MG63 (cell line): ENCODE measurements around the gene MEGF11. TPM values are rescaled to one million over a fixed set of nuclear protein-coding genes. Genes with fewer than 3 reads are reported as not detected.
A peak's percentile ranks its signal among the peaks of the same experiment; 100 is the strongest.

Experiments used
- DNase-seq: peaks from one replicate; pipeline ENCODE4 v3.0.0-alpha.2; 2020
- H3K27me3 ChIP-seq: fragments of 250-450 bp; sonication (Bioruptor Pico); 2 replicates; pipeline ENCODE4 v1.5.1; 2020; ENCODE audit warnings: mild to moderate bottlenecking, moderate library complexity
- H3K36me3 ChIP-seq: fragments of 250-450 bp; sonication (Bioruptor Pico); 2 replicates; pipeline ENCODE4 v1.5.1; 2020; ENCODE audit warnings: mild to moderate bottlenecking, moderate library complexity
- H3K4me3 ChIP-seq: fragments of 250-450 bp; sonication (Bioruptor Pico); 2 replicates; pipeline ENCODE4 v1.5.1; 2020; ENCODE audit warnings: mild to moderate bottlenecking, moderate library complexity
- H3K9me3 ChIP-seq: fragments of 250-450 bp; sonication (Bioruptor Pico); 2 replicates; pipeline ENCODE4 v1.5.1; 2020; ENCODE audit warnings: mild to moderate bottlenecking, moderate library complexity
- total RNA-seq: library from RNA; depleted of rRNA; stranded (reverse); fragments of >200 nt; shearing (Covaris generic); gene quantifications from 2 replicates; pipeline ENCODE4 v1.2.3, GENCODE V29; 2014; ENCODE audit warnings: low replicate concordance

MEGF11 gene
- total RNA-seq, 1 experiment from 2014 or later, result 0.10 TPM

DNA sequence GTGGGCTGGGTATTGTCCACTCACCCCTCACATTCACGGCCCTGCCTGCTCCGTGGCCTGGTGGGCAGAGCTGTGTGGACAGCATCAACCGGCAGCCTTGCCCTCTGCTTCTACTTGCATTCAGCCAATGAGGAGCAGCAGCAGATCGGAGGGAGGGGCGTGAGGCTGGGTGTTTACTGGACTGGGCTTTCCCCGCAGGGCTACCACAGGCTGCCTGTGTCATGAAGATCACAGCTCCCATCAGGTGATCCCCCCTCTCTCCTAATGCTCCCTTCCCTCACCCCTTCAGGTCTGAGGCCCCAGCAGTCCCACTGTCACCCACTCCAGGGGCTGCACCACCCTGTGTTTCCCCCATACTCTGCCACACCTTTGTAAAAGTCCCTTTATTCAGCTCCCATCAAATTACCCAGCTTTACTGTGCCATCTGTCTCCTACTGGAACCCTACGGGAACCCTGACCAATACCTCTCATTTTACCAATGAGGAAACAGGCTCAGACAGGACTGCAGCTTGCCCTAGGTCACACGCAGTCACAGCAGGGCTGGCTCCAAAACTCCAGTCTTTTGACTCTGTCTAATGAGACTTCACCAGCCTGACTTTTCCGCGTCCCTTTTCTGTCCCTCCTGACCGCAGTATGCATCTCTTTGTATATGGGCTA, 81.1 kb downstream of the MEGF11 start:
- Histone ChIP-seq H3K27me3 (peaks cover 5% of the 10 kb centered on the region; the same call in 1 of the 2 replicates), H3K9me3 (no peaks in the 10 kb centered on the region), H3K4me3 (no peak overlapping the region), H3K36me3 (no peaks in the 10 kb centered on the region)
- DNase-seq, result no peak

DNA sequence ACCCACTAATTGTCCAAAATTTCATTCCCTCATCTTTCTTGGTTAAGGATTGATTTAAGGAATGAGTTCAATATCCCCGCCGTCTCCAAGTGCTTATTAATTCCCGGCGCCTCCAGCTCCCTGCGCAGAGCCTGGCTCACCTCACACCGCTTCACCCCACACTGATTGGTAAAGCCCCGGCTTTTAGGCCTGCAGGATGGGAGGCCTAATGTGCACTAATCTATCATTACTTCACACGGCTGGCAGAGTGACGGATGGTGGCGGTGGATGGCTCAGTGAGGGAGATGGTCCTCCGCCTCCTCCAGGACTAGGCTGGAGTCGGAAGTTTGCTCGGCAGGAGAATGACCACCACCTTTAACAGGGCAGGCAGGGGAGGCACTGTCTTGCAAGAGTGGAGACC, 81.7 kb downstream of the MEGF11 start:
- H3K36me3 ChIP-seq, result no peaks in the 10 kb centered on the region
- H3K27me3 ChIP-seq, result peaks cover 5% of the 10 kb centered on the region; the same call in 1 of the 2 replicates
- H3K4me3 ChIP-seq, result no peak overlapping the region
- no peaks in the 10 kb centered on the region for H3K9me3 ChIP-seq
- no peak for DNase-seq

GRCh38 chr15:66170716-66171115, 82.8 kb downstream of the MEGF11 start:
- Histone ChIP-seq H3K27me3 (peaks cover 5% of the 10 kb centered on the region; the same call in 1 of the 2 replicates), H3K9me3 (no peaks in the 10 kb centered on the region), H3K36me3 (no peaks in the 10 kb centered on the region), H3K4me3 (no peak overlapping the region)
- no peak for DNase-seq

DNA sequence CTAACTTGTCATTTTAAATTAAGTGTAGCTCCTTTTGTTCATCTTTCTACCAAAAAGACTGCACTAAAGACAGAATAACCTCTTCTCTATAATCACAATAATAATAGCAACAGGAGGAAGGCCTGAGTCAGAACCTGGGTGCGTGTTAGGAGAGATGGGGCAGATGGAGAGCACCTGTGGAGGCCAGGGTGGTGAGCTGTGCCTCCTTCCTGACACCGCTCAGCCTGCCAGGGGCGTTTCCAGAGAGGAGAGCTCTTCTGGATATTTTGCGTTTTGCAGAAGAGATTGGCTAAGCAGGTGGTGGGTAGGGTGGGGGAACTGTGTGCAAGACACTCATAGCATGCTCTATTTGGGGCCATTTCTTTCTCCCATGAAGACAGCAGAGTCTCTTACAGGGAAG, 83.5 kb downstream of the MEGF11 start:
- Histone ChIP-seq H3K27me3 (peaks cover 3% of the 10 kb centered on the region; the same call in 1 of the 2 replicates), H3K9me3 (no peaks in the 10 kb centered on the region), H3K36me3 (no peaks in the 10 kb centered on the region), H3K4me3 (no peak overlapping the region)
- no peak for DNase-seq

GRCh38 chr15:66169625-66170024, 83.9 kb downstream of the MEGF11 start:
- Histone ChIP-seq H3K9me3 (no peaks in the 10 kb centered on the region), H3K36me3 (no peaks in the 10 kb centered on the region), H3K27me3 (peaks cover under 1% of the 10 kb centered on the region; the same call in 1 of the 2 replicates), H3K4me3 (no peak overlapping the region)
- peak; percentile 36 for DNase-seq

DNA sequence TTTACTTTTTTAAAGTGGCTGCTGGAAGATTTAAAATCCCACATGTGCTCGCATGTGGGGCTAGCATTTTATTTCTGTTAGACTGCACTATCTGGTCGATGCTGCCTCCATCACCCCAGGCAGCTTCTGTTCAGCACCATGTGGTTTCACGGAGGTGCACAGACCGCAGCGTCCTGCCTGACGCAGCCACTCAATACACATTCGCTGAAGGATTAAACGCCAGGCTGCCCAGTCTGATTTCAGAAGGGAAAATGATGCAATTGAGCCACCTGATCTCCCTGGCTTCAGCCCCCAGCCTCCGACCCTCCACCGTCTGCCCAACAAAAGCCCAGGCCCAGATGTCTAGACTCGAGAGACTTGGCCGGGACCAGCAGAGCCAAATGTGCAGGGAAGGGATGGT, 84.5 kb downstream of the MEGF11 start:
- no peak for DNase-seq
- Histone ChIP-seq H3K4me3 (no peak overlapping the region), H3K27me3 (no peaks in the 10 kb centered on the region), H3K9me3 (no peaks in the 10 kb centered on the region), H3K36me3 (no peaks in the 10 kb centered on the region)

DNA sequence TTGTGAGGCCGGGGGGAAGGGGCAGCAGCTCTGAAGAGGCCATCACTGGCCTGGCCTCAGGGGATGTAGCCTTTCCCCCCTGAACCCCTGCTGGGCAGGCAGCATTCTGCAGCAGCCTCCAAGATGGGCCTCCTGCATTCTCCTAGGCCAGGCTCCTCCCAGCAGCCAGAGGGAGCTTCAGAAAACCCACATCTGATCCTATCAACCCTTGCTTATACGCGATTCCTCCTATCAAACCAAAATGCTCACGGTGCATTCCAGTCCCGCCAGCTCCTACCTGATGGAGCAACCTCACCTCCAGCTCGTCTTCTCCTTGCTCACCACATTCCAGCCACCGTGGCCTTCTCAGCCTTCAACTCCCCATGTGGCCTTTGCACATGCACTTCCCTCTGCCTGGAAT, 85.7 kb downstream of the MEGF11 start:
- Histone ChIP-seq H3K27me3 (no peaks in the 10 kb centered on the region), H3K9me3 (no peaks in the 10 kb centered on the region), H3K4me3 (no peak overlapping the region), H3K36me3 (no peaks in the 10 kb centered on the region)
- no peak for DNase-seq

DNA sequence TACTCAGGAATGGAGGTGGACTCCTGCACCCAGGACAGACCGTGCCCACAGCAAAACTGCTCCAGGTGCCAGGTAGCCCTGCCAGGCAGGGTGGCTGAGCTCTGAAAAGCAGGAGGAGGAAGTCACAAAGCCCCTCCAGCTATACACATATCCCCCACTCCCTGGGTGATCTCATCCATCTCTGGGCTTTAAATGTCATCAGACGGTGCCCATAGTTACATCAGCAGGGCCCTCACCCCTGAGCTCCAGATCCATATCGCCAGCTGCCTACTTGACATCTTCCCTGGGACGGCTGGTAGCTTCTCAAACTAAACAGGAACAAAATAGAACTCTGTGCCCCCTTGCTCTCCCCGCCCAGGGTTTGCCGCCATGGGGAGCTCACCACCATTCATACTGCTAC, 87.7 kb downstream of the MEGF11 start:
- no peaks in the 10 kb centered on the region for H3K27me3 ChIP-seq
- H3K36me3 ChIP-seq, result no peaks in the 10 kb centered on the region
- DNase-seq, result no peak
- no peaks in the 10 kb centered on the region for H3K9me3 ChIP-seq
- no peak overlapping the region for H3K4me3 ChIP-seq

- no peaks in the 10 kb centered on the region for H3K36me3 ChIP-seq
- H3K27me3 ChIP-seq, result no peaks in the 10 kb centered on the region
- H3K4me3 ChIP-seq, result no peak overlapping the region
- no peak for DNase-seq
- H3K9me3 ChIP-seq, result no peaks in the 10 kb centered on the region
Measured at GRCh38 chr15:66164788-66165187, 88.8 kb downstream of the MEGF11 start.

DNA sequence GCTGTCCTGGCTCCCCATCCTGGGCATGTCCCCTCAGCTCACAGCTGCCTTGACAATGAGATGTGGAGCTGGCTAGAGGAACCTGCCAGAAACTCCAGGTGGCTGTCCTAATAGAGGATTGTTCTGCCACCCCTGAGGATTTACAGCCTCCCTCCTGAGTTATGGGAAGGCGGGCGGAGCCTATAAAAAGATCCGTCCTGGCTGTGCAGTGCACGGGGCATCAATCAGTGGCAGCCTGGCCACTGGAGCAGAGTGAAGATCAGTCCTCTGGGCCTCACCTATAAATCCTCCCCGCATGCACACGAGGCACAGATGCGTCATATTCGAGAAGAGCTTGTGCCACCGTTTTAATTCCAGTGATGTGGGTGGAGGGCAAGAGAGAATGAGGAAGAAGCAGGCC, 90.0 kb downstream of the MEGF11 start:
- Histone ChIP-seq H3K36me3 (no peaks in the 10 kb centered on the region), H3K27me3 (no peaks in the 10 kb centered on the region), H3K9me3 (no peaks in the 10 kb centered on the region), H3K4me3 (no peak overlapping the region)
- DNase-seq, result no peak

- no peak for DNase-seq
- no peaks in the 10 kb centered on the region for H3K9me3 ChIP-seq
- no peaks in the 10 kb centered on the region for H3K27me3 ChIP-seq
- H3K4me3 ChIP-seq, result no peak overlapping the region
- no peaks in the 10 kb centered on the region for H3K36me3 ChIP-seq
Measured at GRCh38 chr15:66162286-66162685, 91.3 kb downstream of the MEGF11 start.

- Histone ChIP-seq H3K9me3 (no peaks in the 10 kb centered on the region), H3K4me3 (no peak overlapping the region), H3K36me3 (no peaks in the 10 kb centered on the region), H3K27me3 (no peaks in the 10 kb centered on the region)
- DNase-seq, result no peak
Measured at GRCh38 chr15:66161575-66162118, 91.9 kb downstream of the MEGF11 start.

GRCh38 chr15:66161108-66161507, 92.4 kb downstream of the MEGF11 start:
- DNase-seq, result no peak
- no peaks in the 10 kb centered on the region for H3K9me3 ChIP-seq
- H3K27me3 ChIP-seq, result no peaks in the 10 kb centered on the region
- no peak overlapping the region for H3K4me3 ChIP-seq
- H3K36me3 ChIP-seq, result no peaks in the 10 kb centered on the region

- Histone ChIP-seq H3K36me3 (no peaks in the 10 kb centered on the region), H3K4me3 (no peak overlapping the region), H3K27me3 (no peaks in the 10 kb centered on the region), H3K9me3 (no peaks in the 10 kb centered on the region)
- no peak for DNase-seq
Measured at GRCh38 chr15:66157507-66157906, 96.0 kb downstream of the MEGF11 start.

DNA sequence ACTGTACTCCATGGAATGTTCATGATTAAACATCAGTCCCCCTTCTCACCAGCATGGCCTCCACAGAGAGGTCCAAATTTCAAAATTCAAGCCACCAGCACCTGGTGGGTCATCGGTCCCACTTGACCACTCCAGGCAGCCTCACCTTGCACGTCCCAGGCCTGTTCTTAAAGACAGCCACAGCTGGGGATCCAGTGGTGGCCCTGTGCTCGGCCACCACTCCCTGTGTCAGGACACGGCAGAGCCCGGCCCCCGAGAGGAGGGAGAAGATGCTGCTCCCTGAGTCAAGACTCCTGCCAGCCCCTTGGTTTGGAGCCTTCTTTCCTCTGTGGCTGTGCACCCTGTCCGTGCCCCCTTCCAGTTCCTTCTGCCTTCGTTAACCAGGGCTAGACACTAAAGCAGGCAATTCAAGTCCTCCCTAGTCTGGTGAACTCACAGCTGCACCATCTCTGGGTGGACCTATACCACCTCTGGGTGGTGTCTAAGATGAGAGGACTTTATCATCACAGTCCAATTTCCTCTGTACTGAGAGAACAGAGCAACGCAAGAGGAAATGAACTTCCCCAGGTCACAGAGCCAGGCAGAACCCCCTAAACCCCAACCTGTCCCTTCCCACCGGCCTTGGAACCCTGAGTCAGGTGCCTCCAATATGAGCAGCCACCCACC, 97.1 kb downstream of the MEGF11 start:
- Histone ChIP-seq H3K9me3 (no peaks in the 10 kb centered on the region), H3K36me3 (no peaks in the 10 kb centered on the region), H3K4me3 (no peak overlapping the region), H3K27me3 (no peaks in the 10 kb centered on the region)
- DNase-seq, result no peak

GRCh38 chr15:66155065-66155464, 98.5 kb downstream of the MEGF11 start:
- no peaks in the 10 kb centered on the region for H3K9me3 ChIP-seq
- no peak overlapping the region for H3K4me3 ChIP-seq
- H3K36me3 ChIP-seq, result no peaks in the 10 kb centered on the region
- no peaks in the 10 kb centered on the region for H3K27me3 ChIP-seq
- DNase-seq, result no peak

DNA sequence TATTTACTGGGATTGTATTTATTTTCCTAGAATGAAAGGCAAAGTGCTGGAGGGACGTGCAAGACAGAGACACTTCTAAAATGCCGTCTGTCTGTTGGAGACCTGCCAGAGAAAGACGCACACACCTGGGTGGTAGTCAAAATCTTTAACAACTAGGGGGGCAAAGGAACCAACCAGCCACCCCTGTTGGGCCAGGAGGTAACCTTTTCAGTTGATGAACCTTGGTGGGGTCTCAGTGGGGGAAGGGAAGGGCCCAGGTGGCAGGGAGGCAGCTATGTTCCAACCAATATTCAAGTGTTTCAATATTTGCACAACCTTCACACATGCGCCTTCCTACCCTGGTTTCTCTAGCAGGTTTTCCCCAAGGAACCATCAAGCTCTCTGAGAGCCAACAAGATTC, 99.0 kb downstream of the MEGF11 start:
- DNase-seq, result no peak
- no peaks in the 10 kb centered on the region for H3K9me3 ChIP-seq
- H3K27me3 ChIP-seq, result no peaks in the 10 kb centered on the region
- H3K36me3 ChIP-seq, result no peaks in the 10 kb centered on the region
- H3K4me3 ChIP-seq, result no peak overlapping the region
